GM19372 (cell line): ENCODE data around the gene SHC1.
A peak's percentile ranks its signal among the peaks of the same experiment; 100 is the strongest.

Source experiments
- ATAC-seq: cut with Tn5 transposase; IDR thresholded peaks from one replicate; pipeline ENCODE4 v1.9.1; 2021; ENCODE audit warnings: mild to moderate bottlenecking, low read depth, moderate library complexity; ENCODE audit not compliant: unreplicated experiment

Gene SHC1

GRCh38 chr1:154941333-154942013, 29.1 kb downstream of the SHC1 start:
- ATAC-seq = no peak

DNA sequence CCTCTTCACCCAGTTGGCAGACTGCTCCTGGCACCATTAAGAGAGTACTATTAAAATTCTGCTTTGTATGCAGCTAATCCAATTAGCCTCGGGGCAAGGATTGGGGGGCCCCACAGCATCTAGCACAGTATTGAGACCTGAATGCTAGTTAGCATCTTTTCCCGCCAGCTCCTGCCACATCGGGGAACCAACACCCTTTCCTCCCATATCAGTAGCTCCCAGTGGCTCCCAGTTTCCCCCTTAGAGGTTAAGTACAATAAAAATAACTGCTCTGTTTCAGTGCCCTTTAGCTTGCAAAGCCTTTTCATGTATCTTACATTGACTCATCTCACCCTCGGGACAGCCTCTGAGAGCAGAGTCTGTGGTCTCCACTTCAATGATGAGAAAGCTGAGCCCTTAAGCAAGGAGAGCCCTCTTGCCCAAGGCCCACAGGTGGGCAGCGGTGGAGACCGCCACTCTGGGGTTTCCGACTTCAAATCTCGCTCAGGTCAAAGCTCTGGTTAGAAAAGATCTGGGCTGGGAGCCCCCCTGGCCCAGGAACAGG, 29.8 kb downstream of the SHC1 start:
- ATAC-seq = no peak

GRCh38 chr1:154940213-154940560, 30.4 kb downstream of the SHC1 start:
- no peak for ATAC-seq

- ATAC-seq = no peak
Observed at GRCh38 chr1:154938604-154939399, 31.7 kb downstream of the SHC1 start.

GRCh38 chr1:154937988-154938386, 32.6 kb downstream of the SHC1 start:
- no peak for ATAC-seq

- ATAC-seq = peak; percentile 46
Observed at GRCh38 chr1:154937085-154937987, 33.2 kb downstream of the SHC1 start.

DNA sequence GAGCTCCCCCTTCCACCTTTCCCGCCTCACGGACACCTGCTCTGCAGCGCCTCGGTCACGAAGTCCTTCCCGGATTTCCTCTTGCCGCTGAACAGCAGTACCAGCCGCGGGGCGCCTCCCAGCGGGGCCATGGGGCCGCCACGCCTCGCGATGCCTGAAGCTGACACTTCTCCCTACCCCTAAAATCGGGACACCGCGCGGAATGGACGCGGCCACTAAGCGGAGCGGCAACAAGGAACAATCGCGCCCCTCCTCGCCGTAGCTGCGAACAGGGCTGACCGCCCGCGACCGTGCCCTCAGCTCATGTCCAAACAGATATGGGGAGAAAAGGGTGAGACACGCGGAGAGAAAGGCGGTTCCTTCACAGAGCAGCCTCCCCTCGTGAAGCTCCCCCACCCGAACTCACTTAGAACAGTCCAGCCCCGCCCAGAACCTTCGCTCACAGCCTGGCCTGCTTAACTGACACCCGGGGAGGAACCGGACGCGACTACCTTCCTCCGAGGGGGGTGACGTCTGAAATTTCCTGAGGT, 33.9 kb downstream of the SHC1 start, which contains the start of gene PMVK:
Gene PMVK (minus strand): TSS at position 165 of the 530 bp plus-strand sequence. CDS start 34 bp downstream, at position 131.
- ATAC-seq = peak; percentile 60

- ATAC-seq = no peak
Observed at GRCh38 chr1:154935749-154936554, 34.6 kb downstream of the SHC1 start.

- no peak for ATAC-seq
Observed at GRCh38 chr1:154934358-154934948, 36.1 kb downstream of the SHC1 start.

DNA sequence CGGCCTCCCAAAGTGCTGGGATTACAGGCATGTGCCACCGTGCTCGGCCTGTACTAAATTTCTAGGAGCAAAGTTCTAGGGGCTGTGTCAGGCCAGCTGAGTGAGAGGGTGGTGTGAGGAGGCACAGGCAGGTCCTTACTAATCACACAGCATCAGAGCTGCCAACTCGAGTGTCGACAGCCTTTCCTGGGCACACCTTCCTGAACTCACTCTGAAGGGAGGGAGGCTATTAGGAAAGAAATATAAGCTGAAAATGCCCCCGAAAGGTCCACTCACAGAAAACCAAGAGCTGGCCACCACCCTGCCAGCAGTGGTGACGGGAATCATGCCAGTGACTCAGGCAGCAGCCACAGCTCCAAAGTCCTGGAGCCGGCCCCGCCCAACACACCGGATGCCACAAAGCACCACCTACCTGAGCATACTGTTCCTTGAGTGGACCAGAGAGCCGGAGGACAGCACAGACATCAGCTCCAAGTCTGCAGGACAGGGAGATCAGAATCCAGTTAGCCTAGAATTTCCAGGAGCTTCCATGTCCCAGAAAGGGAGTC, 38.5 kb downstream of the SHC1 start:
- ATAC-seq = no peak

GRCh38 chr1:154926201-154926600, 44.3 kb downstream of the SHC1 start:
- no peak for ATAC-seq

DNA sequence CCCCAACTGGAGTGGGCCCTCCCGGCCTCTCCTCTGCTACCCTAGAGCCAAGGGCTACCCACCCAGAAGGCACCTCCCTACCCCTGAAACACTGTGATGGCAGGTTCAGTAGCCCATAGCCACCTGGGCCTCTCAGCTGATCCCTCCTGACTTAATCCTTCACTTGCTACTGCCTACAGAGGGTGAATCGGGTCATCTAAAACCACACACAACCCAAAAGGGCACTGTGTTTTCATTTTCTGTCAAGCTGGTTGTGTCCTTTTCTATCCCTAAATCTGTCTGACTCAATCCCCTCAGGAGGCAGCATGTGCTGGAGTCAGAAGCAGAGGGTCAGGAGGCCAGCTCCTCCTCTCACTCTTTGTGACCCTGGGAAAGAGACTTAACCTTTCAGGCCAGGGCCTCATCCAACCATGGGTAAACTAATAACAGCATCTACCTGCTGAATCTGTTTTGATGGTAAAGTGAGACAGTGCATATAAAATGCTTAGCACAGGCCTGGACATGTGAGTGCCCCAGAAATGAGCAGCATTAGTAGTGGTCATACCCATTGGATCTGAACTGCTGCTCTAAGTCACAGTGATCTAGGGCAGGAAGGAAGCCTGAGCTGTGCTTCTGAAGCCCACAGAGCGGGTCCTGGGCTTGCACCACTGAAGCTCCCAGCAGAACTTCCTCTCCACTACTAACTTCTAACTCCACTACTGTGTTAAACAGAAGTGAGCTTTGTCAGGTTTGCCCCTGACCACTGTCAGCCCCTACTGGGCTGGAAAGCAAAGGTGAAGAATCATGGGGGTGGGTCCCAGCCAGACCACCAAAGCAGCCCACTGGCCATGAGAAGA, 45.0 kb downstream of the SHC1 start:
- ATAC-seq = no peak

DNA sequence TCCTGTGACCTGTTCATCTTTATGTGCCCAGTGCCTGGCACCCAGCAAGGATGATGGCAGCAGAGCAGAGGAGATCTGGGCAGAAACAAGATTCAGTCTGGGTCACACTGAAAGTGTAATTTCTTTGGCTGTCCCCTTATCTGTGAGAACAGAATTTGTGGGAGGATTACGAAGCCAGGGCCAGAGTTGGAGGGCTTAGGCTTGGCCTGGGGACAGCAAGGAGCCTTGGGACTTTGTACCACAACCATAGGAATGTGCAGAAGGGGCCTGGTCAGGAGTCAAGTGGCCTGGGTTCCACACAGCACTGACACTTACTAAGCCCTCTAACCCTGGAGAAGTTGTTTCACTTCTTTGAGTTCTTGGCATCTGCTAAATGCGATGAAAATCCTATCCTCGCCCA, 46.9 kb downstream of the SHC1 start:
- ATAC-seq = no peak

GRCh38 chr1:154913273-154913672, 57.3 kb downstream of the SHC1 start:
- no peak for ATAC-seq

- ATAC-seq = no peak
Observed at GRCh38 chr1:154912755-154913154, 57.8 kb downstream of the SHC1 start.
